HG02852 (cell line): ENCODE data around the gene ACOXL.

Experiments
- ATAC-seq: cut with Tn5 transposase; IDR thresholded peaks from one replicate; pipeline ENCODE4 v1.9.1; 2021; ENCODE audit warnings: mild to moderate bottlenecking, moderate library complexity; ENCODE audit not compliant: unreplicated experiment

The ACOXL gene

GRCh38 chr2:110872521-110872920 is 140.1 kb downstream of the ACOXL start:
- ATAC-seq: no peak

- peak; percentile 37 for ATAC-seq
Observed at GRCh38 chr2:110873056-110873502, 140.7 kb downstream of the ACOXL start.

GRCh38 chr2:110873597-110874452 is 141.5 kb downstream of the ACOXL start:
- ATAC-seq: no peak

GRCh38 chr2:110874453-110875383 is 142.3 kb downstream of the ACOXL start:
- peak; percentile 48 for ATAC-seq

GRCh38 chr2:110875384-110875725 is 143.0 kb downstream of the ACOXL start:
- no peak for ATAC-seq

GRCh38 chr2:110876167-110876999 is 144.0 kb downstream of the ACOXL start:
- ATAC-seq: no peak

GRCh38 chr2:110877031-110877827 is 144.9 kb downstream of the ACOXL start:
- ATAC-seq: no peak

GRCh38 chr2:110878150-110878549 is 145.8 kb downstream of the ACOXL start:
- no peak for ATAC-seq

GRCh38 chr2:110881908-110882307 is 149.5 kb downstream of the ACOXL start:
- ATAC-seq: no peak

GRCh38 chr2:110883406-110883805 is 151.0 kb downstream of the ACOXL start:
- no peak for ATAC-seq

GRCh38 chr2:110885256-110885655 is 152.9 kb downstream of the ACOXL start:
- no peak for ATAC-seq

GRCh38 chr2:110886826-110887573 is 154.6 kb downstream of the ACOXL start:
- ATAC-seq: no peak

GRCh38 chr2:110888411-110888810 is 156.0 kb downstream of the ACOXL start:
- no peak for ATAC-seq

GRCh38 chr2:110891626-110892025 is 159.3 kb downstream of the ACOXL start:
- no peak for ATAC-seq

- ATAC-seq: no peak
Observed at GRCh38 chr2:110896226-110896625, 163.9 kb downstream of the ACOXL start.

- ATAC-seq: no peak
Observed at GRCh38 chr2:110897966-110898365, 165.6 kb downstream of the ACOXL start.

- ATAC-seq: no peak
Observed at GRCh38 chr2:110900191-110900590, 167.8 kb downstream of the ACOXL start.

GRCh38 chr2:110903548-110903947 is 171.2 kb downstream of the ACOXL start:
- no peak for ATAC-seq

- no peak for ATAC-seq
Observed at GRCh38 chr2:110904116-110904778, 171.9 kb downstream of the ACOXL start.
